Stomach (tissue), 9 donors: Measurements from ENCODE around the gene MARCHF3. TPM values are rescaled to one million over a fixed set of nuclear protein-coding genes. Genes with fewer than 3 reads are reported as not detected.
A peak's percentile ranks its signal among the peaks of the same experiment; 100 is the strongest.

Source experiments
- DNase-seq, 2 donors: peaks; one replicate each; pipeline versions ENCODE4 v3.0.0 to v3.0.0-alpha.2; 2013 to 2019
- H3K27ac ChIP-seq, 5 donors: fragments of 200-600 bp in 4 of 5; sonication (generic) in 4 of 5; one replicate each; pipeline ENCODE4 v1.5.1; 2013 to 2019; ENCODE audit warnings: mild to moderate bottlenecking in 1 of 5, moderate library complexity in 1 of 5
- H3K27me3 ChIP-seq, 3 donors: fragments of 200-600 bp; sonication (generic); one replicate each; pipeline ENCODE4 v1.5.1; 2017 to 2019; ENCODE audit warnings: mixed run types in 1 of 3
- H3K36me3 ChIP-seq, 4 donors: fragments of 200-600 bp; sonication (generic); 1 replicate in 3 of 4; 2 replicates in 1 of 4; pipeline ENCODE4 v1.5.1; 2016 to 2019
- H3K4me1 ChIP-seq, 4 donors: fragments of 200-600 bp; sonication (generic); one replicate each; pipeline ENCODE4 v1.5.1; 2016 to 2019
- H3K4me3 ChIP-seq, 4 donors: fragments of 200-600 bp; sonication (generic) in 3 of 4; one replicate each; pipeline ENCODE4 v1.5.1; 2016 to 2019; ENCODE audit warnings: mild to moderate bottlenecking in 1 of 4
- H3K9me3 ChIP-seq, 4 donors: fragments of 200-600 bp; sonication (generic); one replicate each; pipeline ENCODE4 v1.5.1; 2016 to 2019
- EP300 ChIP-seq: sonication (generic); formaldehyde crosslinking; IDR thresholded peaks from one replicate; pipeline ENCODE4 v1.6.1; 2017; ENCODE audit warnings: antibody characterized with exemption
- POLR2A ChIP-seq, 4 donors: fragments of 450-650 bp; IDR thresholded peaks; one replicate each; pipeline ENCODE4 v1.6.1; 2016; ENCODE audit warnings: antibody characterized with exemption in 4 of 4, control low read depth in 2 of 4, mild to moderate bottlenecking in 1 of 4, moderate library complexity in 1 of 4
- POLR2AphosphoS5 ChIP-seq, 3 donors: sonication (generic); formaldehyde crosslinking; IDR thresholded peaks; one replicate each; pipeline ENCODE4 v1.6.1; 2016; ENCODE audit warnings: antibody characterized with exemption in 3 of 3
- WGBS, 5 donors: extraction: QIAGEN DNeasy Blood & Tissue Kit in 3 of 5; methylation state at CpG; one replicate each; pipeline versions ENCODE4 v1.1.5 to v1.1.7; 2013 to 2018; 5-methylcytosine and 5-hydroxymethylcytosine counted together
- intact Hi-C: fragments of 100-400 bp; cut with DNase I; formaldehyde crosslinking; loops from one replicate; pipeline ENCODE4 v1.15.1; 2023; ENCODE audit warnings: low total_unique reads
- polyA plus RNA-seq, 3 donors: library from polyadenylated mRNA; stranded (reverse); fragments of 200-250 nt; gene quantifications; one replicate each; pipeline ENCODE4 v1.2.3, GENCODE V29; 2013
- total RNA-seq, 5 donors: library from RNA; depleted of rRNA; stranded (reverse); fragments of >200 nt; gene quantifications; one replicate each; pipeline versions ENCODE4 v1.1.0 to v1.2.3, GENCODE V29; 2014 to 2016
- TF ChIP-seq, protein P1 (sequence below), 7 experiments: fragments of 450-650 bp in 4 of 7; fragments of 200-600 bp in 3 of 7; sonication (generic) in 3 of 7; IDR thresholded peaks; one replicate each; pipeline ENCODE4 v1.5.1; 2016 to 2019; ENCODE audit warnings: antibody characterized with exemption in 7 of 7, control low read depth in 2 of 7, mild to moderate bottlenecking in 1 of 7
- donor health status: healthy with polysubstance abuse.
- donor health status: Bipolar disorder and iron deficiency.
- donor health status: healthy.

Gene MARCHF3
- total and polyA plus RNA-seq, 8 donors = 1.1 to 11.9 (median 2.6) TPM; not detected in 1

DNA sequence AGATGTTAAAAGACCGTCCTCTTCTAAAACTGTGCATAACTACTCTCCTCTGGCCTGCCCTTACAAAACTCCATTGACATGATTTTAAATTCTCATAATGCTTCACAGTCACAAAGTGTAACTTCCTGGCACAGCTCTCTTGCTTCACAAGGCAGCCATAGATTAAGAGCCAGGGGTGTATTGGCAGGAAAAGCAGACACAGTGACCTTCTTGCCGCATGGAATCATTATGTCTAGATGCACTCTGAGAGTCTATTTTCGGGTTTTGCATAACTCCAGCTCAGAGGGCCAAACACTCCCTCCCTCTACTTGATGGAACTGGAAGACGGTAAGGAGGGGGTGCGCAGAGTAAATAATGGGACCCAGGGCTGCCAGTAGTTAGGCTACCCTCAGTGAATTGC lies 110.1 kb downstream of the MARCHF3 start:
- peak in 1 of 2 donors; percentile 75 for DNase-seq
- H3K27ac ChIP-seq = no peak overlapping the region
- intact Hi-C loops = no loop called here
- 53 to 75% (median 69%) methylated on average over 5 of the region's 5 CpGs for WGBS, 5 donors
- H3K36me3 ChIP-seq = no peaks in the 10 kb centered on the region
- H3K4me1 ChIP-seq = peaks cover 0 to 29% (median 13%) of the 10 kb centered on the region in 4 donors
- H3K9me3 ChIP-seq = no peaks in the 10 kb centered on the region
- H3K27me3 ChIP-seq = no peaks in the 10 kb centered on the region
- no peak overlapping the region for H3K4me3 ChIP-seq
- TF ChIP-seq POLR2AphosphoS5 (IDR thresholded peaks at IDR 0.05) (no peak), POLR2A (IDR thresholded peaks at IDR 0.05) (no peak), EP300 (no peak)
- TF ChIP-seq, protein P1, sequence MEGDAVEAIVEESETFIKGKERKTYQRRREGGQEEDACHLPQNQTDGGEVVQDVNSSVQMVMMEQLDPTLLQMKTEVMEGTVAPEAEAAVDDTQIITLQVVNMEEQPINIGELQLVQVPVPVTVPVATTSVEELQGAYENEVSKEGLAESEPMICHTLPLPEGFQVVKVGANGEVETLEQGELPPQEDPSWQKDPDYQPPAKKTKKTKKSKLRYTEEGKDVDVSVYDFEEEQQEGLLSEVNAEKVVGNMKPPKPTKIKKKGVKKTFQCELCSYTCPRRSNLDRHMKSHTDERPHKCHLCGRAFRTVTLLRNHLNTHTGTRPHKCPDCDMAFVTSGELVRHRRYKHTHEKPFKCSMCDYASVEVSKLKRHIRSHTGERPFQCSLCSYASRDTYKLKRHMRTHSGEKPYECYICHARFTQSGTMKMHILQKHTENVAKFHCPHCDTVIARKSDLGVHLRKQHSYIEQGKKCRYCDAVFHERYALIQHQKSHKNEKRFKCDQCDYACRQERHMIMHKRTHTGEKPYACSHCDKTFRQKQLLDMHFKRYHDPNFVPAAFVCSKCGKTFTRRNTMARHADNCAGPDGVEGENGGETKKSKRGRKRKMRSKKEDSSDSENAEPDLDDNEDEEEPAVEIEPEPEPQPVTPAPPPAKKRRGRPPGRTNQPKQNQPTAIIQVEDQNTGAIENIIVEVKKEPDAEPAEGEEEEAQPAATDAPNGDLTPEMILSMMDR (IDR thresholded peaks at IDR 0.05) = no peak

DNA sequence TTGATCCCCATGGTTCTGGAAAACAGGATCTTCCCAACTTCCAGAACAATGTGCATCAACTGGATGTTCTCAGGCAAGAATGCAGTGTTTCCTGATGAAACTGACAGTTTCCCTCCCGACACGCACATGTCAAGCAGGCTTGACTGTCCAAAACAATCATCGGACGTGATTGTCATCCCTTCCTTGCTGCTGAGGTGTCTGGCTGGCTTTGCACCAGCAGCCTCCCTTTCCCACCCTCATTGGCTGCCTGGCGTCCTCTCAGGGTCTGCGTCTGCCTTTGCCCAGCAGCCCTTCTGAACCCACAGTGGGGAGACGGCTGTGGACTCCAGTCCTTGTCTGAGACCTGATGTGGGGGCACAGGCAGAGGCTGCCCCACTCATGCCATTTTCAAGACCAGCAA lies 110.8 kb downstream of the MARCHF3 start:
- Histone ChIP-seq H3K4me1 (peaks cover 0 to 29% (median 13%) of the 10 kb centered on the region in 4 donors), H3K4me3 (no peak overlapping the region), H3K36me3 (no peaks in the 10 kb centered on the region), H3K9me3 (no peaks in the 10 kb centered on the region), H3K27me3 (no peaks in the 10 kb centered on the region), H3K27ac (peak overlapping the region in 1 of 5 donors; percentile 67)
- peak in 1 of 2 donors; percentile 24 for DNase-seq
- intact Hi-C loops = no loop called here
- TF ChIP-seq POLR2AphosphoS5 (IDR thresholded peaks at IDR 0.05) (no peak), POLR2A (IDR thresholded peaks at IDR 0.05) (no peak), EP300 (no peak)
- TF ChIP-seq, protein P1 (IDR thresholded peaks at IDR 0.05) = no peak
- 73 to 92% (median 90%) methylated on average over 7 of the region's 7 CpGs for WGBS, 5 donors

DNA sequence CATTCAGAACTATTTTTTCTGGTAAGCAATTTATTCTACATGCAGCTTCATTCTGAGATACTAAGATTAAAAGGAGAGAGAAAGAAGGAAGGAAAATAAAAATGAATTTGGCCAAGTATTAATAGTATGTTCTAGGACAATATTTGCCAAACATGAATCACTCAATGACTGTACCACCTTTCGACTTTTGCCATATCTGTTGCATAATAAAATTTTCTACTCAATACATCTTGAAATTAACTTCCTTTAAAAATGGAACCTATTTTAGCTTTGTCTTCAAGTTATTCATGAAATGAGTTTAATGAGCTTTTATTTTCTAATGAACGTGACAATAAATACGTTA lies 111.8 kb downstream of the MARCHF3 start:
- Histone ChIP-seq H3K36me3 (no peaks in the 10 kb centered on the region), H3K4me3 (no peak overlapping the region), H3K9me3 (no peaks in the 10 kb centered on the region), H3K27me3 (no peaks in the 10 kb centered on the region), H3K27ac (peak overlapping the region in 2 of 5 donors; percentile 29 to 67), H3K4me1 (peaks cover 0 to 29% (median 13%) of the 10 kb centered on the region in 4 donors)
- intact Hi-C loops = no loop called here
- 71 to 83% (median 77%) methylated on average over 3 of the region's 3 CpGs for WGBS, 5 donors
- TF ChIP-seq EP300 = no peak
- no peak for TF ChIP-seq POLR2AphosphoS5 (IDR thresholded peaks at IDR 0.05)
- TF ChIP-seq, protein P1 (IDR thresholded peaks at IDR 0.05) = no peak
- no peak for TF ChIP-seq POLR2A (IDR thresholded peaks at IDR 0.05)
- no peak for DNase-seq

DNA sequence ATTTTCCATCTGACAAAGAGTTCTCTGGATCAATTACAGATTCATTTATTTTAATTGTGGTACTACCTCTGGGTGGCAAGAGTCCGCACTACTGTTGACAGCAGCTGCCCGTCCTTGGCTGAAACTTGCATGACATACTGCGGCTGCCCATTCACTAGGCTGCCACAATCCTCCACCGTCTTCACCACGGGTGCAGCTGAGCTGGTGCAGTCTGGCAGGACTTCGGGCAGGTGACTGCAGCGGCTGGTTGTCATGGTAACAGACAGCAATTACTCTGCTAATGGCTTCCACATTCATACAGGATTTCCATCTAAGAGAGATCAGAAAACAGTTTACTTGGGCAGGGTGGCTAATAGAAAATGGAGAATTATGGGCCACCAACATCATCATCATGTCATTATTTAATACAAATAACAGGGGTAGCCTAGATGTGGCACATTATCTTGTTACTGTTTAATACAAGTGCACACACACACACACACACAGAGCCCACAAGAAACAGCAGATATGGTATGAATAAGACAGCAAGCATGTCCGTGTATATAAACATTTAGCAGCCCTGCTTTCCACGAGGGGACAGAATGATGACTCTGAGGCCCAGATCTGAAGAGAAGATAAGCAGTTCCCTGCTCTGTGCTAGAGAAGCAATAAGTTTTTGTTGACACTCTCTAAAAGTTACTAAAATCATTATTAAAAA lies 112.3 kb downstream of the MARCHF3 start:
- no peaks in the 10 kb centered on the region for H3K36me3 ChIP-seq
- peaks cover 0 to 29% (median 13%) of the 10 kb centered on the region in 4 donors for H3K4me1 ChIP-seq
- no peaks in the 10 kb centered on the region for H3K27me3 ChIP-seq
- WGBS, 5 donors = 37 to 62% (median 44%) methylated on average over 9 of the region's 9 CpGs
- TF ChIP-seq POLR2A (IDR thresholded peaks at IDR 0.05) = no peak
- TF ChIP-seq EP300 = no peak
- TF ChIP-seq, protein P1 (IDR thresholded peaks at IDR 0.05) = no peak
- no peak for TF ChIP-seq POLR2AphosphoS5 (IDR thresholded peaks at IDR 0.05)
- peak overlapping the region in 2 of 5 donors; percentile 27 to 67 for H3K27ac ChIP-seq
- H3K4me3 ChIP-seq = no peak overlapping the region
- H3K9me3 ChIP-seq = no peaks in the 10 kb centered on the region
- peak in 1 of 2 donors; percentile 78 for DNase-seq
- intact Hi-C loops = no loop called here
